ENCODE results near the gene AKAP6.

The AKAP6 gene

GRCh38 chr14:32883188-32883587, 554.1 kb downstream of the AKAP6 start:
- no peak for DNase-seq

All from retina (tissue), 1 donor.